Stimulated activated effector memory CD8-positive, alpha-beta T cell treated with anti-CD3 and anti-CD28 coated beads, Interleukin-12 subunit alpha, Interleukin-12 subunit beta, amount 100 ng/mL, for 72 hours (primary cell): ENCODE measurements around the gene CCDC91.

Experiments used
- ATAC-seq: fragments of 150-1000 bp; cut with Tn5 transposase; 2 replicates; pipeline ENCODE4 v1.10.0; 2021
- DNase-seq, 2 donors: peaks; one replicate each; pipeline ENCODE4 v3.0.0; 2021 to 2022; ENCODE audit warnings: low spot score in 2 of 2
- H3K27ac Mint-ChIP-seq: one replicate; pipeline ENCODE4 v1.8.0; 2022; ENCODE audit warnings: mild to moderate bottlenecking, mixed read lengths
- H3K36me3 Mint-ChIP-seq: one replicate; pipeline ENCODE4 v1.8.0; 2022; ENCODE audit warnings: mild to moderate bottlenecking, mixed read lengths
- H3K4me1 Mint-ChIP-seq: one replicate; pipeline ENCODE4 v1.8.0; 2022; ENCODE audit warnings: mixed read lengths
- H3K4me3 Mint-ChIP-seq: one replicate; pipeline ENCODE4 v1.8.0; 2022; ENCODE audit warnings: mild to moderate bottlenecking, mixed read lengths
- H3K9me3 Mint-ChIP-seq: one replicate; pipeline ENCODE4 v1.8.0; 2022; ENCODE audit warnings: mixed read lengths

The CCDC91 gene

DNA sequence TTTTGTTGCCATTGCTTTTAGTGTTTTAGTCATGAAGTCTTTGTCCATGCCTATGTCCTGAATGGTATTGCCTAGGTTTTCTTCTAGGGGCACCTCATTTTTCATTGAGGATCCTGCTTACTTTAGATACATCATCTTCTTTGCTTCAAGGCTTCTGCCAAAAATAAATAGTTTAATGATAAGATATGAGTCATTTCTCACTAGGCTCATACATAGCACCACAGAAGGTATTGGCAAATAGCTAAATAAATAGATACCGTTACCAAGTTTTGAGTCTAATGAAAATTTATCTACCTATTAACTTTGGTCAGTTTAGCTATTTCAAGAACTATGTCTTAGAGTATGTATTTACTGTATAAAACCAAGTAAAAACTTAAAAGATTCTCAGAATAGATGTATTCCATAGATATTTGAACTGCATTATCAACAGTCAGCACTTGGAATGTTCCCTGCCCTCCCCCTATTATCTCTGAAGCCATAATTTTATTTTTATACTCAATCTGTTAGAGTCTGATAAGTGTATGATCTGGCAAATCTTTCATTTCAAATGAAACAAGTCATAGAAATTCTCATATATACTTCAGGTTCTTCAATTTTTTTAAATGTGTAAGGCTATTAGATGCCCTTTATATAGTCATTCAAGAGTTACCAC lies 310.2 kb downstream of the CCDC91 start:
- no peak overlapping the region for H3K27ac Mint-ChIP-seq
- peaks cover 10% of the 10 kb centered on the region for H3K4me1 Mint-ChIP-seq
- ATAC-seq = no peak
- peaks cover 3% of the 10 kb centered on the region for H3K9me3 Mint-ChIP-seq
- DNase-seq = no peak
- peaks cover 6% of the 10 kb centered on the region for H3K36me3 Mint-ChIP-seq
- no peak overlapping the region for H3K4me3 Mint-ChIP-seq

DNA sequence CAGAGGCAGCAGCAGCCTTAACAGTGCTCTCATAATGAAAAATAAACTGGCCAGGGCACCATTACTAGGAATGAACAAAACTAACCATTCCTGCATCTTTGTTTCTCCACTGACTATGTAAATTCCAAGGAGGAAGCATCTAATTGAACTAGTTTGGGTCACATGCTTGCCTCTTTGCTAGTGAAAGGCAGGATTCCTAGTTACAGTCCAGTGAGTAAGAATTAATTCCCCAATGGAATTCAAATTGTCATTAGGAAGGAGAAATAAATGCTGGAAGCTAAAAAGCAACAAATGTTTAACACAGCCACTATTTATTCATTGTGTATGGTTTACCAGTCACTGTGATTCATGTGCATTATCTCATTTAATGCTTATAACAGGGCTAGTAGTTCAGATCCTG lies 316.0 kb downstream of the CCDC91 start:
- H3K4me3 Mint-ChIP-seq = no peak overlapping the region
- peaks cover 4% of the 10 kb centered on the region for H3K4me1 Mint-ChIP-seq
- peaks cover 3% of the 10 kb centered on the region for H3K9me3 Mint-ChIP-seq
- H3K36me3 Mint-ChIP-seq = no peaks in the 10 kb centered on the region
- DNase-seq (no peak), ATAC-seq (no peak)
- no peak overlapping the region for H3K27ac Mint-ChIP-seq

DNA sequence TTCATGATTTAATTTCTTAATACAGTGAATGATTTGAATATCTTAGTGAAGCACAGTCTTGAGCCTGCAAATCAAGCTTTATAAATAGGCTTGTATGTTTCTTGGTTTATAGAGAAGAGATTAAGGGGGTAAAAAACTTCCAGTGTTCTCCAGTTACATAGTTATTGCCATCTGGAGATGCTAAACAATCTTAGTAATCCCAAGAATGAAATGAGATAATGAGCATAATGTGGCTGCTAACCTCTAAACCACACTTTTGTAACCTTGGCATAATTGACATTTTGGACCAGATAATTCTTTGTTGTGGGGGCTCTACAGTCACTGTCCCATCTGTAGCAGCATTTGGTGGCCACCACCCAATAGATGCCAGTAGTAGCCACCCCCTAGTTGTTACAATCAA lies 316.8 kb downstream of the CCDC91 start:
- H3K4me3 Mint-ChIP-seq = no peak overlapping the region
- ATAC-seq (peak; percentile 36), DNase-seq (no peak)
- peaks cover 4% of the 10 kb centered on the region for H3K4me1 Mint-ChIP-seq
- H3K36me3 Mint-ChIP-seq = no peaks in the 10 kb centered on the region
- no peak overlapping the region for H3K27ac Mint-ChIP-seq
- H3K9me3 Mint-ChIP-seq = peaks cover under 1% of the 10 kb centered on the region

DNA sequence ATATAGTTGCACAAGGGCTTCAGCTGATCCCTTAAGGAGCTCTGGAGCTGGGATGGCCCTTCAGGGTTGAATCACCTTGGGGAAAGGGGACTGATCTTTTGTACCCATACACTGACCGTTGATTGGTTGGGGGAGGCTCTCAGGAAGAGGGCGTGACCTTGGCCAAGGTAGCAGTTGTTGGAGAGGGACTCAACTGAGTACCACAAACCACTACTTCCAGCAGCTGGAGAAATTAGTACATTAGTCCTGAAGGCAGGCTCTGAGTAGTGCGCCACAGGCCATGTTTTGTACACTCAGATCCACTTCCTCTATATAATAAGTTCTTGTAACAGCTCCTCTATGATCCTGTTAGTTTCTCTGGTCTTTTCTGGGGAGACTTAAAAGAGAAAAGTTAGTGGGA lies 317.6 kb downstream of the CCDC91 start:
- ATAC-seq = no peak
- peak overlapping the region; percentile 36 for H3K27ac Mint-ChIP-seq
- no peaks in the 10 kb centered on the region for H3K36me3 Mint-ChIP-seq
- H3K4me1 Mint-ChIP-seq = peaks cover 4% of the 10 kb centered on the region
- H3K4me3 Mint-ChIP-seq = no peak overlapping the region
- DNase-seq = no peak
- no peaks in the 10 kb centered on the region for H3K9me3 Mint-ChIP-seq

DNA sequence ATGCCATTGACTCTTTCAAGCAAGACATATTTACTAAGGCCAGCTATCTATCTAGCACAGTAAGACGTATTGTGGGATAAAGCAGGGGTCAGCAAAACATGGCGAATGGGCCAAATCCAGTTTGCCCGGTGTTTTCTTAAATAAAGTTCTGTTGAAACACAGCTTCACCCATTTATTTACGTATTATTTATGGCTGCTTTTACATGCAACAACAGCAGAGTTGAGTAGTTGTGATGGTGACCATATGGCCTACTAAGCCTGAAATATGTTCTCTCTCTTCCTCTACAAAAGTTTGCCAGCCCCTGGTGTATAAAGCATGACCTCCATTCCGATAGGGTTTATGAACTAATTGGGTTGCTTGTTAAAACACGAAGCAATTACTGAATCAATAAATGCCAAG lies 322.1 kb downstream of the CCDC91 start:
- no peak overlapping the region for H3K27ac Mint-ChIP-seq
- no peaks in the 10 kb centered on the region for H3K9me3 Mint-ChIP-seq
- H3K36me3 Mint-ChIP-seq = no peaks in the 10 kb centered on the region
- ATAC-seq = no peak
- no peak for DNase-seq
- peaks cover 6% of the 10 kb centered on the region for H3K4me1 Mint-ChIP-seq
- no peak overlapping the region for H3K4me3 Mint-ChIP-seq

DNA sequence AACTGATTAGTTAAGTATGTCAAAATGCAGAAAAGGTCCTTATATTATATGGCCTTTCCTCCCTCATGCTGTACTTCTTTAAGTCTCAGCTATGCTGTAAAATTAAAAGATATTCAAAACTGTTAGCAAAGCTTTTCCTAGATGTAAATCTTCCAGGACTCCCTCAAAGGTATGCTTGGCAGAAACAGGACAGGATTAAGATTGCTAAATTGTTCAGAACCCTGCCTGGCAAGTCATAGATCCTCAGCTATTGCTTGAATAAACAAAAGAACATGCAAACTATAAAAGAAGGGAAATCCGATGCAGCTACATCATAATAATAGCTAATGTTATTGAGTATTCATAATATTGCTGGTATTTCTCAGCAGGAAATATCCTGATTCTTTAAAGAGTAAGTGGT lies 322.6 kb downstream of the CCDC91 start:
- ATAC-seq (no peak), DNase-seq (no peak)
- Mint-ChIP-seq H3K4me1 (peaks cover 6% of the 10 kb centered on the region), H3K36me3 (no peaks in the 10 kb centered on the region), H3K9me3 (no peaks in the 10 kb centered on the region), H3K4me3 (no peak overlapping the region), H3K27ac (no peak overlapping the region)

DNA sequence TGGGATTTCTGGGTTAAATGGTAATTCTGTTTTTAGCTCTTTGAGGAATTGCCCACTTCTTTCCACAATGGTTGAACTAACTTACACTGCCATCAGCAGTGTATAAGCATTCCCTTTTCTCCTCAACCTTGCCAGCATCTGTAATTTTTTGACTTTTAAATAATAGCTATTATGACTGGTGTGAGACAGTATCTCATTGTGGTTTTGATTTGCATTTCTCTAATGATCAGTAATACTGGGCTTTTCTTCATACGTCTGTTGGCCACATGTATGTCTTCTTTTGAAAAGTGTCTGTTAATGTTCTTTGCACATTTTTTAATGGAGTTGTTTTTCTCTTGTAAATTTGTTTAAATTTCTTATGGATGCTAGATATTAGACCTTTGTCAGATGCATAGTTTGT lies 323.7 kb downstream of the CCDC91 start:
- no peak overlapping the region for H3K4me3 Mint-ChIP-seq
- no peaks in the 10 kb centered on the region for H3K36me3 Mint-ChIP-seq
- H3K9me3 Mint-ChIP-seq = no peaks in the 10 kb centered on the region
- DNase-seq (no peak), ATAC-seq (no peak)
- H3K27ac Mint-ChIP-seq = peak overlapping the region; percentile 45
- H3K4me1 Mint-ChIP-seq = peaks cover 8% of the 10 kb centered on the region

DNA sequence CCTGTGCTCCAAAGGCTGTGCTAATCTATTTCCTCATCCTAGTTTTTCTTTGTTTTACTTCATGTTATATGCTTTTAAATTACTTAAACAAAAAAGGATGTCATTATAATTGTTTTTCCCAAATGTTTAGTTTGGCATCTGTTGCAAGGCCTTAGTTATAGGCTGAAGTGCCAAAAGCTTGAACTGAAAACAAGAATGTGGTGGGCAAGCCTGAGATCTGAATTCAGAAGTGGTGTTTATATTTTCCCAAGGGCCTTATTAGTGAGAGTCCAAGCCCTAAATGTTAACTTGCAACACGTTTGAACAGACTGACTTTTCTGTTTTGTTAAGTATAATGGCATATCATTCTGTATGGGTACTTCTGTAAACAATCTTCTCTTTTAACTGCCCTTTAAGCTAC lies 326.8 kb downstream of the CCDC91 start:
- Mint-ChIP-seq H3K4me3 (no peak overlapping the region), H3K27ac (no peak overlapping the region), H3K4me1 (peaks cover 12% of the 10 kb centered on the region), H3K9me3 (peaks cover under 1% of the 10 kb centered on the region), H3K36me3 (no peaks in the 10 kb centered on the region)
- no peak for ATAC-seq
- no peak for DNase-seq

DNA sequence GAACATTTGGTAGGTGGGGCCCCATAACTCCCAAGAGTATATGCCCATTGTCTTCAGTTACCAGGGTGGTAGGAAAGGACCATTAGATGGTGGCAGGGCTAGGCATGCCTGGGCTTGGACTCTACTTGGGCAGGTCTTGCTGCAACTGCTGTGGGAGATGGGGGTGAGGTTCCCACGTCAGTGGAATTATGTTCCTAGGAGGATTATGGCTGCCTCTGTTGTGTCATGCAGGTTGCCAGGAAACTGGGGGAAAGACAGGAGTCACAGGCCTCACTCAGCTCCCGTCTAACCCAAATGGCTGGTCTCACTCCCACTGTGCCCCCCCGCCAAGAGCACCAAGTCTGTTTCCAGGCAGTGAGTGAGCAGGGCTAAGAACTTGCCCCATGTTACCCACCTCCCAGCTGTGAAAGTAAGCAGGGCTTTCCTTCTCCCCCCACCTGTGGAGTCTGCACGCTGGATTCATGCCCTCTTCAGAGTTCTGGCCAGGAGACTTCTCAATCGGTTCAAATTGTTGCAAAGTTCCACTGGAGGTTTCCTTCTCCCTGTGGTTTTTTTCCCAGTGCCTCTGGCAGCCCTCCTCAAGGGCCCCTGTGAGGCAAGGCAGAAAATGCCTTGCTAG lies 337.5 kb downstream of the CCDC91 start:
- H3K4me1 Mint-ChIP-seq = peaks cover 22% of the 10 kb centered on the region
- ATAC-seq = no peak
- H3K36me3 Mint-ChIP-seq = no peaks in the 10 kb centered on the region
- H3K9me3 Mint-ChIP-seq = peaks cover 16% of the 10 kb centered on the region
- no peak overlapping the region for H3K4me3 Mint-ChIP-seq
- no peak overlapping the region for H3K27ac Mint-ChIP-seq
- DNase-seq = no peak

DNA sequence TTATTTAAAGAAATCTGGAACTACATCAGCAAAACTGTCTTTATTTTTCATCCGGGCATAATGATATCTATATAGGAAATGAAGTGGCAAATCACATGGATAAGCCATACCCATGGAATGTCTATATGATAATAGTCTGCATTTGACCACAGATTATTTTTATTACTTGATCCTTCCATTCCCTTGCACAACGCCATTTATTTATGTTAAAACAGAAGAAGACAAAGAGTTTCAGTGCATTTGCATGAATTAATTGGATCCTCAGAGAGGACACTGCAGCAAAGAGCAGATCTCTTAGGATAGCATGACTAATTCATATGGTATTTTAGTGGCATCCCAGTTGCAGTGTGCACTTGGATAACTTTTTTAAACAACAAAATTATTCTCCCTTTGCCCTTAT lies 345.0 kb downstream of the CCDC91 start:
- Mint-ChIP-seq H3K9me3 (peaks cover 3% of the 10 kb centered on the region), H3K27ac (peak overlapping the region; percentile 86), H3K4me3 (peak overlapping the region; percentile 20), H3K36me3 (peaks cover 15% of the 10 kb centered on the region), H3K4me1 (peaks cover 14% of the 10 kb centered on the region)
- ATAC-seq (no peak), DNase-seq (no peak)

DNA sequence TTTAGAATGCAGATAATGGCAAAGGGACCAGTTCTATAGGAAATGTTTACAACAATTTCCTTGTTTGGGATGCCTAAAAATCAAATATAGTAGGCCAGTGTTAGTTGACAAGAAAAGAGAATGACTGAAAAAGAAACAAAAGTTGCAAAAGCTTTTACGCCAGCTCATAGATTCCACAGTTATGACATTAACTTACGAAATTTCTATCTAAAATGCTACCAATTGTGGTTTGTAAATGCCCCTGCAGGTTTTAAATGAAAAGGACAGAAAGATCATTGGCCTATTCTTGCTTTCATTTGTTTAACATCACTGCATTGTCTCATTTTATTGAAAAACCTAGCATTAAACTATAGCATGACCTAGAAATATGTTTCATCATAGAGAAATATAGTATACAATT lies 345.8 kb downstream of the CCDC91 start:
- Mint-ChIP-seq H3K36me3 (peaks cover 15% of the 10 kb centered on the region), H3K27ac (peak overlapping the region; percentile 86)

DNA sequence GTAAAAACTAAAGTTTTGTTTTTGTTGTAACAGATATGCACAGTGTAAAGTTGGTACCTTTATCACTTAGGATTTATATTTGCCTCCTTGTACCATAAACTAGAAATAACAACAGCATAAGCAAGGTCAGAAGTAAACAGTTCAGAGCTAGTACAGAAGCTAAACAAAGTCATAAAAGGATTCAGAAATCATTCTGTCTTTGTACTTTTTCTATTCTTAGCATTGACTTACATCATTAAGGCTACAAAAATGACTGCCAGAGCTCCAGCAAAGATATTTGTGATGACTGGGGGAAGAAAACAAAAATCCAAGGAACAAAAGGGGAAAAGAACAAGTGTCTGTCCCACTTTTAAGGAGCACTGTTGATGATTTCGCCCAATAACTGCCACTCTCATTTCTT lies 347.2 kb downstream of the CCDC91 start:
- Mint-ChIP-seq H3K36me3 (peaks cover 15% of the 10 kb centered on the region), H3K4me1 (peaks cover 14% of the 10 kb centered on the region), H3K9me3 (peaks cover 3% of the 10 kb centered on the region), H3K27ac (no peak overlapping the region), H3K4me3 (no peak overlapping the region)
- no peak for DNase-seq
- ATAC-seq = peak; percentile 47

More for the DNA sequence above, 345.8 kb downstream of the CCDC91 start:
- ATAC-seq = peak; percentile 93
- H3K4me3 Mint-ChIP-seq = peak overlapping the region; percentile 20
- DNase-seq = no peak
- H3K4me1 Mint-ChIP-seq = peaks cover 14% of the 10 kb centered on the region
- peaks cover 3% of the 10 kb centered on the region for H3K9me3 Mint-ChIP-seq

DNA sequence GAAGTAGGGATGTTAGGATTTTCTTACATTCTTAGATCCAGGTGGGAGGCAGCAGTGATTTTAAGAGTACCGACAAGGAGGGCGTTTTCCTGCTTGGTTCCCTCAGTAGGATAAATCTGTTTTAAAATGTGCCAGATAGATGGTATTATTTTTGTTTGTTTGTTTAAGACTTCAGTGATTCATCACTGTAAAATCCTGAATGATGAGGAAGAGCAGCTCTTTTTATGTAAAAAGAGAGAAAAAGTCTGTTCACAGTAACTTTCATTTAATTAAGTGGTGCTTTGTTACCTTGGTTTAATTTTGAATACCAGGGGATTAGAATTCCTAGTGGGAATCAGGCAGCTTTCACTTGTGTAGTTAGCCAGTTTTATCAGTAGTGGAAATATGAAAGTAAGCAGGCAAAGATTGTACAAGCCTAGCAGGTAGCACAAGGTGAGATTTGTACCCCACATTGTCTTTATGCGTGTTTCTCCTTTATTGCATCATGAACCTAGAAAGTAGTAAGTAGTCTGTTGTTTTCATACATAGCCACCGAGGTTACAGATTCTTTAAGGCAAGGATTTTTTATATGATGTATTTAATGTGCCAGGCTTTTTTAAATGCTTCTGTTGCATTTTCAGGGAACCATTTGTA lies 349.6 kb downstream of the CCDC91 start:
- Mint-ChIP-seq H3K9me3 (peaks cover 4% of the 10 kb centered on the region), H3K36me3 (peaks cover 15% of the 10 kb centered on the region), H3K4me1 (peaks cover 32% of the 10 kb centered on the region), H3K27ac (no peak overlapping the region), H3K4me3 (no peak overlapping the region)
- no peak for ATAC-seq
- DNase-seq = no peak

DNA sequence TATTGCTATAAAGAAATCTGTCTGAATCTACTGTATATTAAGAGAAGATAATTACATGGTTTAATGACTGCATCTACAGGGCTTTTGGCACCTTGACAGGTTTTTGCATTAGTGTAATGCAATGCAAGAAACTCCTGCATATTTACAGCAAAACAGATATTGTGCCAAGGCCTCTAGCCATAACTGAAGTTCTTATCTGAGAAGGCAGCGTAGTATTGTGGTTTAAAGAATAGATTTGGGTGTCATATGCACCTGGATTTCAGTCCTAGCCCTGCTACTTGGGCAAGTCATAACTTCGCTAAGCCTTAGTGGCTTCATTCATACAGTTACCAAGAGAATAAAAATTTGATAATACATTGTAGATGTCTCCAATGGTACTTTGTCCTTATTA lies 350.1 kb downstream of the CCDC91 start:
- Mint-ChIP-seq H3K4me3 (no peak overlapping the region), H3K36me3 (peaks cover 15% of the 10 kb centered on the region), H3K4me1 (peaks cover 29% of the 10 kb centered on the region), H3K9me3 (peaks cover 4% of the 10 kb centered on the region), H3K27ac (no peak overlapping the region)
- ATAC-seq (peak; percentile 6), DNase-seq (no peak)

DNA sequence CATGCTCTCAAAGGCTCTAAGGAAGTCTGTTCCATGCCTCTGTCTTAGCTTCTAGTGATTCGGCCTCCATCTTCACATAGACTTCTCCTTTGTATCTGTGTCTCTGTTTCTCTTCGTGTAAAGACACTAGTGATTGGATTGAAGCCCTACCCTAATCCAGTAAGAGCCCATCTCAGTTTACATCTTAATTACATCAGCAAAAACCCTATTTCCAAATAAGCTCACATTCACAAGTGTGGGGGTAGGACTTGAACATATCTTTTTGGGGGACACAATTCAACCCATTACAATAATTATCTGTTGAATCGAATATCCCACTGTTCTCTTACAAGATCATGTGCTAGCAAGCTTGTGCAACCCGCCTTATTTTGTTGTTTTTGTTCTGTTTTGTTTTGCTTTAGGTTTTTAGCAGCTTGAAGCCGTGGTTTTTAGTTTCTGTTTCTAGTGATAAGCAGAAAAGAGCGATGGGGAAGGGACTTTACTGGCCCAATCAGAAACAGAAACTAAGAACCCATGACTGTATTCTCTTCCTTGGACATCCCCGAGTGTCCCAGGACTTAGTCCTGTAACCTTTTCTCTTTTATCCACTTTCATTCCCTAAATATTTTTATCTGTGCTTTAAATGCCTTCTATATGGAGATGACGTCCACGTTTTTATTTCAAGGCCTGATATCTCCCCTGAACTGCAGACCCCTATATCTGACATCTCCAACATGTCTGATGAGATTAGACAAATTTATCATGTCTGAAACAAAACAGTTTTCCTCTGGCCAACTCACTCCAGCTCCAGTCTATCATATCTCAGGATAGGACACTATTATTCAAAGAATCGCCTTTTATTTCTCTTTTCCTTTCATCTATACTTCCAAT lies 353.0 kb downstream of the CCDC91 start:
- Mint-ChIP-seq H3K4me3 (peak overlapping the region; percentile 57), H3K4me1 (peaks cover 17% of the 10 kb centered on the region), H3K27ac (peak overlapping the region; percentile 91), H3K9me3 (peaks cover 4% of the 10 kb centered on the region), H3K36me3 (no peaks in the 10 kb centered on the region)
- peak in 1 of 2 donors; percentile 53 for DNase-seq
- ATAC-seq = peak; percentile 67
